Gastroesophageal sphincter (tissue), 4 donors: ENCODE results near the gene CDK11B. TPM values are rescaled to one million over a fixed set of nuclear protein-coding genes. Genes with fewer than 3 reads are reported as not detected.
"Not testable (repeated sequence)": the region's sequence is repeated elsewhere in the genome, so short reads cannot be mapped to it uniquely, and the experiment has no call there.

Experiments
- ATAC-seq: fragments of 150-250 bp; one replicate; pipeline ENCODE4 v1.9.1; 2016; ENCODE audit warnings: mild to moderate bottlenecking, moderate library complexity
- H3K27ac ChIP-seq, 4 donors: fragments of 200-600 bp; sonication (generic) in 3 of 4; 1 replicate in 3 of 4; 2 replicates in 1 of 4; pipeline ENCODE4 v1.5.1; 2016 to 2019
- H3K27me3 ChIP-seq: fragments of 200-600 bp; sonication (generic); one replicate; pipeline ENCODE4 v1.5.1; 2019
- H3K36me3 ChIP-seq, 2 donors: fragments of 200-600 bp; sonication (generic); one replicate each; pipeline ENCODE4 v1.5.1; 2019; ENCODE audit warnings: control low read depth in 1 of 2
- H3K4me1 ChIP-seq, 3 donors: fragments of 200-600 bp; sonication (generic); 1 replicate in 2 of 3; 2 replicates in 1 of 3; pipeline ENCODE4 v1.5.1; 2016 to 2019; ENCODE audit warnings: control low read depth in 2 of 3
- H3K4me3 ChIP-seq, 2 donors: fragments of 200-600 bp; sonication (generic); one replicate each; pipeline ENCODE4 v1.5.1; 2019; ENCODE audit warnings: mild to moderate bottlenecking in 1 of 2, moderate library complexity in 1 of 2
- H3K9me3 ChIP-seq, 3 donors: fragments of 200-600 bp; sonication (generic); one replicate each; pipeline ENCODE4 v1.5.1; 2017 to 2019; ENCODE audit warnings: control low read depth in 2 of 3
- EP300 ChIP-seq: sonication (generic); formaldehyde crosslinking; IDR thresholded peaks from one replicate; pipeline ENCODE4 v1.6.1; 2017; ENCODE audit warnings: antibody characterized with exemption, mild to moderate bottlenecking
- POLR2A ChIP-seq, 2 donors: fragments of 450-650 bp; IDR thresholded peaks; one replicate each; pipeline ENCODE4 v1.6.1; 2017; ENCODE audit warnings: antibody characterized with exemption in 2 of 2, mild to moderate bottlenecking in 2 of 2, moderate library complexity in 1 of 2
- POLR2AphosphoS5 ChIP-seq: sonication (generic); formaldehyde crosslinking; IDR thresholded peaks from one replicate; pipeline ENCODE4 v1.6.1; 2017; ENCODE audit warnings: antibody characterized with exemption
- WGBS, 2 donors: methylation state at CpG; one replicate each; pipeline ENCODE4 v1.1.5; 2018; ENCODE audit warnings: low coverage in 1 of 2; 5-methylcytosine and 5-hydroxymethylcytosine counted together
- total RNA-seq, 4 donors: library from RNA; depleted of rRNA; stranded (reverse); fragments of >200 nt; gene quantifications; one replicate each; pipeline ENCODE4 v1.1.0, GENCODE V29; 2016
- TF ChIP-seq, protein P1 (sequence below), 4 experiments: fragments of 200-600 bp in 2 of 4; fragments of 450-650 bp in 2 of 4; sonication (generic) in 1 of 4; IDR thresholded peaks; one replicate each; pipeline ENCODE4 v1.5.1; 2017 to 2019; ENCODE audit warnings: antibody characterized with exemption in 4 of 4, mild to moderate bottlenecking in 2 of 4, moderate library complexity in 2 of 4

The CDK11B gene
- total RNA-seq, 4 donors from 2014 or later: 19.2 to 59.3 (median 25.4) TPM

DNA sequence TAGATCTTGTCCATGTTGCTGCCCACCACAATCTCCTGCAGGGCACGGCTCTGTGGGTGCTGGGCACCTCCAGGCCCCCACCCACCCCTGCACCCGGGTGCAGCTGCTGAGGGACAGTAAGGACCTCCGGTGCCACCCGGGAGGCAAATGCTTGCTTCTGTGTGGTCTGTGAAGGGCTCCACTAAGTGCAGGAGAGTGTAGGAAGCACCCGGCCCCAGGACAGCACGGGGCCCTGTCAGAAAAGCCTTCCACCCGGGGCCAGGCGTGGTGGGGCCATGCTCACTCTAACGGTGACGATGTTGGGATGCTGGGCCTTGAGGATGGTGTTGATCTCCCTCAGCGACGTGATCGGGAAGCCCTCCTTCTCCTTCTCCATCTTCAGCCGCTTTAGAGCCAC is 21.3 kb downstream of the CDK11B start:
- H3K27ac ChIP-seq, ATAC-seq, H3K27me3 ChIP-seq, H3K4me1 ChIP-seq, H3K4me3 ChIP-seq, H3K9me3 ChIP-seq: not testable (repeated sequence)
- WGBS, 2 donors: no CpG with 5 or more reads among the region's 14 CpGs
- H3K36me3 ChIP-seq: peaks cover 0 to 51% of the 10 kb centered on the region in 2 donors

DNA sequence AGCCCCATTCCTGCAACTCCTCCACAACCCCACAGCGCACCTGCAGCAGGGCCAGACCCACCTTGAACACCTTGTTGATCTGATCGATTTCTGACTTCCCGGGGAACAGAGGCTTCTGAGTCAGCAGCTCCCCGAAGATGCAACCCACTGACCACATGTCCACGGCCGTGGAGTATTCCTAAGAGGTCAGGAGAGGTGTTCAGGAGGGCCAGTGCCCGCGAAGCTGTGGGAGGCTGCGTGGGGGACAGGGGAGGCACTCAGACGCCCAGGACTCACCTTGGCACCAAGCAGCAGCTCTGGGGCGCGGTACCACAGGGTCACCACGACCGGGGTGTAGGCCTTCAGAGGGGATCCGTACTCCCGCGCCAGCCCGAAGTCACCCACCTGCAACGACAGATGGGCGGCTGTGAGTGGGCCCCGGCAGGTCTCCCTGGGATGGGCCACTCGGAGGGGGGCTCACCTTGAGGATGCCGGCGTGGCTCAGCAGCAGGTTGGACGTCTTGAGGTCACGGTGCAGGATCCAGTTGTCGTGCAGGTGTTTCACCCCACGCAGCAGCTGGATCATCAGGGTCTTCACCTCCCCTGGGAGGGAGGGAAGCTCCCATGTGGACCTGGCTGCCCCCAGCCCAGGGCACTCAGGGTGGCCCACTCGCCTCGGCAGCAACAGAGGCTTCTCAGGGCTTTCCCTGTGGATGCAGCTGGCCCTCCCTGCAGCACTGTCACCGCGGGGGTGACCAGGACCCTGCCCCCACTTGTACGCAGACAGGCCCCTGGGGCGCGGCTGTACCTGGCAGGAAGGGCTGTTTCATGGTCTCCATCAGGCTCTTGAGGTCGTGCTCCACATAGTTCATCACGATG is 22.0 kb downstream of the CDK11B start:
- H3K36me3 ChIP-seq: peaks cover 0 to 51% of the 10 kb centered on the region in 2 donors
- WGBS, 2 donors: no CpG with 5 or more reads among the region's 37 CpGs
- ATAC-seq, H3K4me3 ChIP-seq, H3K4me1 ChIP-seq, H3K9me3 ChIP-seq, H3K27me3 ChIP-seq, H3K27ac ChIP-seq: not testable (repeated sequence)

DNA sequence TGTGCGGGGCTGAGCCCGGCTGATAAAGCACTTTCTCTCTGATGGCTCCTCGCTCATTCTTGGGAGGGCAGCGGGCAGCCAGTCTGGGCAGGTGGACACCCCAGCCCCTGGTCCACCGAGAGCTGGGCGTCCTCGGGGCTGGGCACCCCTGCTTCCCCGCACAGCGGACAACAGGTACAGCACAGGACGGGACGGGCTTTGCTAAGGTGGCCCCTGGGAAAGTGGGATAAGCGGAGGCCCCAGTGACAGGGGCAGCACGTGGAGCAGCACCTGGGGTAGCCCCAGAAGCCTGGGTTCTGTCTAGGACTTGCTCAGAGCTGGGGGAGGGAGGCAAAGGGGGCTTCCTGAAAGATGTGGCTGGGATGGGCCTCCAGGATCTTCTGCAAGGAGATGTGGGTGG is 24.2 kb downstream of the CDK11B start:
- H3K4me3 ChIP-seq, H3K27ac ChIP-seq, H3K9me3 ChIP-seq, ATAC-seq: not testable (repeated sequence)
- H3K27me3 ChIP-seq: peaks cover 27% of the 10 kb centered on the region
- H3K36me3 ChIP-seq: peaks cover 0 to 42% of the 10 kb centered on the region in 2 donors
- H3K4me1 ChIP-seq: peaks cover 0 to 27% (median 9%) of the 10 kb centered on the region in 3 donors
- 60% methylated on average over 1 of the region's 13 CpGs; no CpG with 5 or more reads in 1 of the 2 donors for WGBS, 2 donors

DNA sequence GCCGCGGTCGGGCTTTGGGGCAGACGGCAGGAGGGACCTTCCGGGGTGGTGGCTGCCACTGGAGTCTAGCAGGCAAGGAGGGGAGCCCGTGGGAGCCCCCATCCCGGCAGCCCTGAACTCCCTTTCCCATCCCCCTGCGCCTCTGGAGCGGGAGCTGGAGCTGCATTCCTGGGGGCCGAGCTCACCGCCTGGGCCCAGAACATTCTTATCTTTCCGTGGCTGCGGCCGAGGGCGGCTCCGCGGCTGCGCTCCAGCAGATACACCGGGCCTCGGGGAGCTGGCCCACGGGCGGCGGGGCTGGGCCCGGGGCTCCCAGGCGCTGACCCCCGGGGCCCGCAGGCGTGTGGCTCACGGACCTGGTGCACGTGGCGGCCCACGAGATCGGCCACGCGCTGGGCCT is 25.4 kb downstream of the CDK11B start:
- H3K27ac ChIP-seq, H3K4me3 ChIP-seq, H3K9me3 ChIP-seq, ATAC-seq: not testable (repeated sequence)
- Histone ChIP-seq H3K4me1 (peaks cover 0 to 27% (median 9%) of the 10 kb centered on the region in 3 donors), H3K27me3 (peaks cover 39% of the 10 kb centered on the region), H3K36me3 (peaks cover 0 to 44% of the 10 kb centered on the region in 2 donors)
- no CpG with 5 or more reads among the region's 35 CpGs for WGBS, 2 donors

DNA sequence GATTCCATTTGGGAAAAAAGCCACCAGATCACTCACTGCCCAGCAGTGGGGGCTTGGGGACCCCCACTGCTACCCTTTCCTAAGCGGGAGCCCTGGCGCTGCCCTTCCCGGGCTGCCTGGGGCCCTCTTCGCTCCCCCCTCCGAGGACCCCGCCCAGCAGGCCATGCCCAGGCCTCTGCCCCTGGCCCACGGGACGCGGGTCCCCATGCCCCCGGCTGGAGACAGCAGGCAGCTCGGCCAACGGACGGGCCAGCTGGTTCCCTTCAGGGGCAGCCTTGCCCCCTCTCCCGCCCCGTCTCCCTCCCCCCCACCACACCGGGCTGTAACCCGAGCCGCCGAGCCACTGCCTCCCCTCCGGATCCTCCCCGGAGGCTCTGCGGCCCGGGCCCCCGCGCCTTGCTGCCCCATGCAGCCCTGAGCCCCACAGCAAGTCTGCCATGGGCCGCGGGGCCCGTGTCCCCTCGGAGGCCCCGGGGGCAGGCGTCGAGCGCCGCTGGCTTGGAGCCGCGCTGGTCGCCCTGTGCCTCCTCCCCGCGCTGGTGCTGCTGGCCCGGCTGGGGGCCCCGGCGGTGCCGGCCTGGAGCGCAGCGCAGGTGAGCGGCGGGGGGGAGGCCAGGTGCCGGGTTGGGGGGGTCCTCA is 26.9 kb downstream of the CDK11B start, which contains the start of gene MMP23B:
Gene MMP23B, plus strand, starts transcription at position 392 of the 639 bp plus-strand sequence. Its CDS starts 46 bp downstream, at position 438.
- no peak for TF ChIP-seq EP300
- TF ChIP-seq, protein P1, sequence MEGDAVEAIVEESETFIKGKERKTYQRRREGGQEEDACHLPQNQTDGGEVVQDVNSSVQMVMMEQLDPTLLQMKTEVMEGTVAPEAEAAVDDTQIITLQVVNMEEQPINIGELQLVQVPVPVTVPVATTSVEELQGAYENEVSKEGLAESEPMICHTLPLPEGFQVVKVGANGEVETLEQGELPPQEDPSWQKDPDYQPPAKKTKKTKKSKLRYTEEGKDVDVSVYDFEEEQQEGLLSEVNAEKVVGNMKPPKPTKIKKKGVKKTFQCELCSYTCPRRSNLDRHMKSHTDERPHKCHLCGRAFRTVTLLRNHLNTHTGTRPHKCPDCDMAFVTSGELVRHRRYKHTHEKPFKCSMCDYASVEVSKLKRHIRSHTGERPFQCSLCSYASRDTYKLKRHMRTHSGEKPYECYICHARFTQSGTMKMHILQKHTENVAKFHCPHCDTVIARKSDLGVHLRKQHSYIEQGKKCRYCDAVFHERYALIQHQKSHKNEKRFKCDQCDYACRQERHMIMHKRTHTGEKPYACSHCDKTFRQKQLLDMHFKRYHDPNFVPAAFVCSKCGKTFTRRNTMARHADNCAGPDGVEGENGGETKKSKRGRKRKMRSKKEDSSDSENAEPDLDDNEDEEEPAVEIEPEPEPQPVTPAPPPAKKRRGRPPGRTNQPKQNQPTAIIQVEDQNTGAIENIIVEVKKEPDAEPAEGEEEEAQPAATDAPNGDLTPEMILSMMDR (IDR thresholded peaks at IDR 0.05): no peak
- no peak for TF ChIP-seq POLR2A (IDR thresholded peaks at IDR 0.05)
- TF ChIP-seq POLR2AphosphoS5: no peak
- H3K27ac ChIP-seq: peak within 1 kb of the TSS in 3 of 4 donors; percentile 78 to 88 (median 83)
- peaks cover 41% of the 10 kb centered on the region for H3K27me3 ChIP-seq
- no peaks in the 10 kb centered on the region for H3K9me3 ChIP-seq
- peak within 1 kb of the TSS in 1 of 2 donors; percentile 45 for H3K4me3 ChIP-seq
- no CpG with 5 or more reads among the region's 48 CpGs for WGBS, 2 donors
- peak; percentile 12 for ATAC-seq
- peaks cover 0 to 27% (median 9%) of the 10 kb centered on the region in 3 donors for H3K4me1 ChIP-seq
- peaks cover 0 to 45% of the 10 kb centered on the region in 2 donors for H3K36me3 ChIP-seq

DNA sequence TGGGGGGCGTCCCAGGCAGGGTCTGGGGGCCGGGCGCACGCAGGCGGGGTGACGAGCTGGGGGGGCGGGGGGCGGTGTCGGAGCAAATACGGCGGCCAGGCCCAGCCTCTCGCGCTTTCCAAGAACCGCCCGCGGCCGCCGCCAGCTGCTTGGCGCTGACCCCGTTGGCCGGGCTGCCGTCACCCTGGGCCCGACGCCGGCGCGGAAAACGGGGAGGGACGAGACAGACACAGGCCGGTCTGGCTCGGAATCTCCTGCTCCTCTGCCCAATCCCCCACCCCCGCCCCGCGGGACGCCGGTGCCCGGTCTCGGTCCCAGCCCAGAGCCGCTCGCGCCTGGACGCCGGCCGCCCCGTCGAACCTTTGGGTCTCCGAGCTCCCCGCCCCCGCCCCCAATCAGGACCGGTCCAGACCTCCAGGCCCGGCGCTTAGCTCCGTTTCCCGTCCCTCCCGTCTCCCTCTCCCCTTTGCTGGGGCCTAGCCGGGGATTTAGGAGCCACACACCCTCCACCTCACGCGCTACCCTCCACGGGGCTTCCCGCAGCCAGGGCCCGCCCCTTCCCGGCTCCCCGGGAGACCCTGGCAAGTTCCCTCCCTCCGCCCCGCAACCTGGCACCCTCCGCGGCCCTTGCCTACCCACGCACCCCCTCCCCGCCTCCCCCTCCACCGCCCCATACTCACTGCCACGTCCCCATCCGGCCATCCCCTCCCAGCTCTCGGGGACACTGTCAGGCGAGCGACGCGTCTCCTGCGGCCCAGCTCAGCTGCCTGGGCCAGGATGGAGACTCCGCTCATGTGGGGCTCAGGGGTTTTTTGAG is 27.6 kb downstream of the CDK11B start:
- Histone ChIP-seq H3K4me3 (peak overlapping the region in 1 of 2 donors; percentile 45), H3K27ac (peak overlapping the region in 3 of 4 donors; percentile 78 to 88 (median 83)), H3K36me3 (peaks cover 0 to 45% of the 10 kb centered on the region in 2 donors), H3K27me3 (peaks cover 41% of the 10 kb centered on the region), H3K4me1 (peaks cover 0 to 27% (median 9%) of the 10 kb centered on the region in 3 donors), H3K9me3 (no peaks in the 10 kb centered on the region)
- 7% methylated on average over 3 of the region's 79 CpGs; no CpG with 5 or more reads in 1 of the 2 donors for WGBS, 2 donors
- no peak for TF ChIP-seq POLR2A (IDR thresholded peaks at IDR 0.05)
- peak; percentile 29 for TF ChIP-seq POLR2AphosphoS5
- peak; percentile 79 for ATAC-seq
